ENCODE measurements around the gene ZKSCAN8.
"Not testable (repeated sequence)": the region's sequence is repeated elsewhere in the genome, so short reads cannot be mapped to it uniquely, and the experiment has no call there.

The ZKSCAN8 gene

DNA sequence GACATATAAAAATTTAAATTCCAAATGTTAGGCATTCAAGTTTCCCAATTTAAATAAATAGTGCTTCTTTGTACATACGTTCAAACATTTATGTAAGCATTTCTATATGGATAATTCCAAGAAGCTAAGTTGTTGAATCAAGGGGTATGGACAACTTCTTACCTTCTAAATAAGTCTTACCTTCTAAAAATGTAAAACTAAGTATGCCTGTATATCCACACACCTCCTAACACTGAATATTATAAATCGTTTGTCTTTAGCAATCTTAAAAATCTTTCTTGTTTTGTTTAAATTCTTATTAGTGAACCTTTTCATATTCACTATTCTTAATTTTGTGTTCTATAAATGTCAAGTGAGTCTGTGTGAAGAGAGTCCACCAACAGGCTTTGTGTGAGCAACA lies 19.8 kb upstream of the ZKSCAN8 start:
- Histone ChIP-seq H3K27me3 (ENCODE audit: insufficient read depth, poor library complexity, severe bottlenecking) (no peaks in the 10 kb centered on the region), H3K4me1 (ENCODE audit: insufficient read depth, poor library complexity, severe bottlenecking) (no peaks in the 10 kb centered on the region), H3K36me3 (ENCODE audit: low read depth) (peaks cover 27% of the 10 kb centered on the region), H3K9me3 (ENCODE audit: severe bottlenecking) (no peaks in the 10 kb centered on the region), H3K27ac (ENCODE audit: poor library complexity, severe bottlenecking) (no peak overlapping the region), H3K4me3 (ENCODE audit: severe bottlenecking) (no peak overlapping the region)
- TF ChIP-seq, protein P1, sequence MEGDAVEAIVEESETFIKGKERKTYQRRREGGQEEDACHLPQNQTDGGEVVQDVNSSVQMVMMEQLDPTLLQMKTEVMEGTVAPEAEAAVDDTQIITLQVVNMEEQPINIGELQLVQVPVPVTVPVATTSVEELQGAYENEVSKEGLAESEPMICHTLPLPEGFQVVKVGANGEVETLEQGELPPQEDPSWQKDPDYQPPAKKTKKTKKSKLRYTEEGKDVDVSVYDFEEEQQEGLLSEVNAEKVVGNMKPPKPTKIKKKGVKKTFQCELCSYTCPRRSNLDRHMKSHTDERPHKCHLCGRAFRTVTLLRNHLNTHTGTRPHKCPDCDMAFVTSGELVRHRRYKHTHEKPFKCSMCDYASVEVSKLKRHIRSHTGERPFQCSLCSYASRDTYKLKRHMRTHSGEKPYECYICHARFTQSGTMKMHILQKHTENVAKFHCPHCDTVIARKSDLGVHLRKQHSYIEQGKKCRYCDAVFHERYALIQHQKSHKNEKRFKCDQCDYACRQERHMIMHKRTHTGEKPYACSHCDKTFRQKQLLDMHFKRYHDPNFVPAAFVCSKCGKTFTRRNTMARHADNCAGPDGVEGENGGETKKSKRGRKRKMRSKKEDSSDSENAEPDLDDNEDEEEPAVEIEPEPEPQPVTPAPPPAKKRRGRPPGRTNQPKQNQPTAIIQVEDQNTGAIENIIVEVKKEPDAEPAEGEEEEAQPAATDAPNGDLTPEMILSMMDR (IDR thresholded peaks at IDR 0.05; ENCODE audit: poor library complexity, severe bottlenecking) = no peak
- DNase-seq (ENCODE audit: low spot score) = no peak
- ATAC-seq (ENCODE audit: low read depth) = no peak

DNA sequence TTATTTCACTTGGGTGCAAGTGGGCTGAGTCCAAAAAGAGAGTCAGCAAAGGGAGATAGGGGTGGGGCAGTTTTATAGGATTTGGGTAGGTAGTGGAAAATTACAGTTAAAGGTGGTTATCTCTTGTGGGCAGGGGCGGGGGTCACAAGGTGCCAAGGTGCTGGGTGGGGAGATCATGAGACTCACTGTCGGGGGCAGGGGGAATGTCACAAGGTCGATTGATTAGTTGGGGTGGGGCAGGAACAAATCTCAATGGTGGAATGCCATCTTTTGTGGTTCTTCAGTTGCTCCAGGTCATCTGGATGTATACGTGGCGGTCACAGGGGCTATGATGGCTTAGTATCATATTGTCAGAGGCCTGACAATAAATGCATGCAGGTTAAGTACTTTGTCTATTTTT lies 19.4 kb upstream of the ZKSCAN8 start:
- ATAC-seq (ENCODE audit: low read depth) = not testable (repeated sequence)
- peaks cover 31% of the 10 kb centered on the region for H3K36me3 ChIP-seq (ENCODE audit: low read depth)

DNA sequence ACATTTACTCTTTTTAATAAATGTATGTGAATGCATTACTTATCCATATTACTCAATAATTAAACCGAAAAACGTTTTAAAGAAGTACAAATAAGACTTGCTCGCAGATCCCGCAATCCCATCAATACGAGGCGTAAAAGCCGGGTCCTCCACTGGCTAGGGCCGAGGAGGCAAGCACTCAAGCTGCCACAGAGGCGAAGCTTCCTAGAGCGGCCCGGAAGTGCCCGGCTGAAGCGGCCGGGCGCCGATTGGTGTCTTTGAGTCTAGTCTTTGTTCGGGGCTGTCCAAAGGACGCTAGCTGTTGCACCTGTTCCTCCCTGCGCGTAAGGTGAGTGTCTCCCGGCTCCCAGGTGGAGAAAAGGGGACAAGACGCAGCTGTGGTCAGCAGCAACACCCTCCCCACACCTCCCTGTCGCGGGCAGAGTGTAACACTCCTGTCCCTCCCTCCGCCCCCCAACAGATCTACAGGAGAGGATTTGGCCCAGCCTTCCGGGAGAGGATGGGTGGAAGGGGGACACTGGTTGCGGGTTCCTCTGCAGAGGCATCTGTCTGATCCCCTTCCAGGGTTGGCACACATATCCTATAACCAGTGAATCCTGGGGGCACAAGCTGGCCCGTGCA lies 17.2 kb upstream of the ZKSCAN8 start, which contains the start of gene ZSCAN16:
Gene ZSCAN16, plus strand, starts transcription at position 260 of the 621 bp plus-strand sequence. CDS start 835 bp downstream, outside the sequence.
- H3K27ac ChIP-seq (ENCODE audit: poor library complexity, severe bottlenecking) = no peak within 1 kb of the TSS
- peaks cover 38% of the 10 kb centered on the region for H3K36me3 ChIP-seq (ENCODE audit: low read depth)
- H3K9me3 ChIP-seq (ENCODE audit: severe bottlenecking) = no peaks in the 10 kb centered on the region
- DNase-seq (ENCODE audit: low spot score) (peak; percentile 85), ATAC-seq (ENCODE audit: low read depth) (peak; percentile 100)
- peak within 1 kb of the TSS; percentile 42 for H3K4me3 ChIP-seq (ENCODE audit: severe bottlenecking)
- H3K27me3 ChIP-seq (ENCODE audit: insufficient read depth, poor library complexity, severe bottlenecking) = no peaks in the 10 kb centered on the region
- no peaks in the 10 kb centered on the region for H3K4me1 ChIP-seq (ENCODE audit: insufficient read depth, poor library complexity, severe bottlenecking)
- TF ChIP-seq, protein P1 (IDR thresholded peaks at IDR 0.05; ENCODE audit: poor library complexity, severe bottlenecking) = no peak

More for the DNA sequence above, 19.4 kb upstream of the ZKSCAN8 start:
- not testable (repeated sequence) for H3K4me1 ChIP-seq (ENCODE audit: insufficient read depth, poor library complexity, severe bottlenecking); H3K27me3 ChIP-seq (ENCODE audit: insufficient read depth, poor library complexity, severe bottlenecking); H3K4me3 ChIP-seq (ENCODE audit: severe bottlenecking); DNase-seq (ENCODE audit: low spot score); H3K9me3 ChIP-seq (ENCODE audit: severe bottlenecking); H3K27ac ChIP-seq (ENCODE audit: poor library complexity, severe bottlenecking)

DNA sequence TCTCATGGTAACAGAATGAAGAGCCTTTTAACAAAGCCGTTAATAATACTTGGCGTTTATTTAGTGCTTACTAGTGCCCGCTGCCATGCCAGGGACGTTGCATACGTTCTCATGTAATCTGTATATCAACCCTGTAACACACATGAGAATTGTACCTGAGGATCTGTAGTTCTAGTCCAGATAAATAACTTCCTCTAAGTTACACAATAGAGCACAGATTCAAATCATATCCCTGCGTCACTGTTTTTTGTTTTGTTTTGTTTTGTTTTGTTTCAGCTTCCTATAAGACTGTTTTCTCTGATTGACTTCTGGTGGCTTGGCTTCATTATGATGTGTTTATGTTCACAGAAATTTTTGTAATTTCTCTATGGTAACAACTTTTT lies 16.7 kb upstream of the ZKSCAN8 start:
- Histone ChIP-seq H3K36me3 (ENCODE audit: low read depth) (peaks cover 39% of the 10 kb centered on the region), H3K27ac (ENCODE audit: poor library complexity, severe bottlenecking) (no peak overlapping the region), H3K9me3 (ENCODE audit: severe bottlenecking) (no peaks in the 10 kb centered on the region), H3K4me1 (ENCODE audit: insufficient read depth, poor library complexity, severe bottlenecking) (no peaks in the 10 kb centered on the region), H3K4me3 (ENCODE audit: severe bottlenecking) (peak overlapping the region; percentile 42), H3K27me3 (ENCODE audit: insufficient read depth, poor library complexity, severe bottlenecking) (no peaks in the 10 kb centered on the region)
- TF ChIP-seq, protein P1 (IDR thresholded peaks at IDR 0.05; ENCODE audit: poor library complexity, severe bottlenecking) = no peak
- peak; percentile 5; the same call in 2 of the 3 replicates for ATAC-seq (ENCODE audit: low read depth)
- no peak for DNase-seq (ENCODE audit: low spot score)

DNA sequence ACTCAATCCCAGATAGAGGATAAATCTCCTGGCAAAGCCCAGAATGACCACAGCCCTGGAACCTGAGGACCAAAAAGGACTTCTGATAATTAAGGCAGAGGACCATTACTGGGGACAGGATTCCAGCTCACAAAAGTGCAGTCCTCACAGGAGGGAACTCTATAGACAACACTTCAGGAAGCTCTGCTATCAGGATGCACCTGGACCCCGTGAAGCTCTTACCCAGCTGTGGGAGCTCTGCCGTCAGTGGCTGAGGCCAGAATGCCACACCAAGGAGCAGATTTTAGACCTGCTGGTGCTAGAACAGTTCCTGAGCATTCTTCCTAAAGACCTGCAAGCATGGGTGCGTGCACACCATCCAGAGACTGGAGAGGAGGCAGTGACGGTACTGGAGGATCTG lies 16.3 kb upstream of the ZKSCAN8 start:
- H3K4me3 ChIP-seq (ENCODE audit: severe bottlenecking) = no peak overlapping the region
- no peak for DNase-seq (ENCODE audit: low spot score)
- H3K27ac ChIP-seq (ENCODE audit: poor library complexity, severe bottlenecking) = no peak overlapping the region

More for the DNA sequence above, 16.3 kb upstream of the ZKSCAN8 start:
- H3K9me3 ChIP-seq (ENCODE audit: severe bottlenecking) = no peaks in the 10 kb centered on the region
- no peak for ATAC-seq (ENCODE audit: low read depth)
- peaks cover 43% of the 10 kb centered on the region for H3K36me3 ChIP-seq (ENCODE audit: low read depth)
- TF ChIP-seq, protein P1 (IDR thresholded peaks at IDR 0.05; ENCODE audit: poor library complexity, severe bottlenecking) = no peak
- no peaks in the 10 kb centered on the region for H3K27me3 ChIP-seq (ENCODE audit: insufficient read depth, poor library complexity, severe bottlenecking)
- H3K4me1 ChIP-seq (ENCODE audit: insufficient read depth, poor library complexity, severe bottlenecking) = no peaks in the 10 kb centered on the region
